Stimulated activated CD4-positive, alpha-beta T cell treated with anti-CD3 and anti-CD28 coated beads, TNF-alpha, amount 100 ng/mL, for 4 hours (primary cell): ENCODE measurements around the gene PTPRD.

Experiments used
- DNase-seq, 3 experiments: peaks; one replicate each; pipeline ENCODE4 v3.0.0-alpha.2; 2020; ENCODE audit warnings: low read depth in 3 of 3

The PTPRD gene

GRCh38 chr9:10612641-10613398, at the start of gene PTPRD:
PTPRD (minus strand) TSS chr9:10613002.
- no peak for DNase-seq

GRCh38 chr9:10661994-10662393, 49.2 kb upstream of the PTPRD start:
- DNase-seq, result no peak

- no peak for DNase-seq
Measured at GRCh38 chr9:10661376-10661775, 48.6 kb upstream of the PTPRD start.

- no peak for DNase-seq
Measured at GRCh38 chr9:10651012-10651411, 38.2 kb upstream of the PTPRD start.

- no peak for DNase-seq
Measured at GRCh38 chr9:10649076-10649475, 36.3 kb upstream of the PTPRD start.

GRCh38 chr9:10633785-10634184, 21.0 kb upstream of the PTPRD start:
- no peak for DNase-seq

- DNase-seq, result no peak
Measured at GRCh38 chr9:10614196-10614800, 1.5 kb upstream of the PTPRD start.

- no peak for DNase-seq
Measured at GRCh38 chr9:10613419-10613818, 617 bp upstream of the PTPRD start.

- no peak for DNase-seq
Measured at GRCh38 chr9:10605388-10605787, 7.4 kb downstream of the PTPRD start.

GRCh38 chr9:10604927-10605326, 7.9 kb downstream of the PTPRD start:
- no peak for DNase-seq

GRCh38 chr9:10597801-10598200, 15.0 kb downstream of the PTPRD start:
- DNase-seq, result no peak

GRCh38 chr9:10594482-10594881, 18.3 kb downstream of the PTPRD start:
- no peak for DNase-seq

GRCh38 chr9:10586407-10586806, 26.4 kb downstream of the PTPRD start:
- no peak for DNase-seq

- no peak for DNase-seq
Measured at GRCh38 chr9:10571699-10572098, 41.1 kb downstream of the PTPRD start.

GRCh38 chr9:10566848-10567247, 46.0 kb downstream of the PTPRD start:
- no peak for DNase-seq

GRCh38 chr9:10562581-10563343, 50.0 kb downstream of the PTPRD start:
- no peak for DNase-seq

GRCh38 chr9:10548348-10548747, 64.5 kb downstream of the PTPRD start:
- no peak for DNase-seq

GRCh38 chr9:10538073-10538472, 74.7 kb downstream of the PTPRD start:
- DNase-seq, result no peak

- no peak for DNase-seq
Measured at GRCh38 chr9:10534850-10535249, 78.0 kb downstream of the PTPRD start.

GRCh38 chr9:10525972-10526371, 86.8 kb downstream of the PTPRD start:
- DNase-seq, result no peak

GRCh38 chr9:10523164-10523563, 89.6 kb downstream of the PTPRD start:
- no peak for DNase-seq

- DNase-seq, result no peak
Measured at GRCh38 chr9:10512144-10512543, 100.7 kb downstream of the PTPRD start.

GRCh38 chr9:10488937-10489336, 123.9 kb downstream of the PTPRD start:
- DNase-seq, result no peak
